Measurements from ENCODE around the gene ULK2.
"Not testable (repeated sequence)": the region's sequence is repeated elsewhere in the genome, so short reads cannot be mapped to it uniquely, and the experiment has no call there.

Gene ULK2

GRCh38 chr17:19766421-19767270 lies 101.1 kb downstream of the ULK2 start:
- peak; percentile 76 for DNase-seq (ENCODE audit: low spot score)

- DNase-seq (ENCODE audit: low spot score): no peak
These were observed 101.7 kb downstream of the ULK2 start for GRCh38 chr17:19766016-19766415.

- not testable (repeated sequence) for DNase-seq (ENCODE audit: low spot score)
These were observed 103.7 kb downstream of the ULK2 start for GRCh38 chr17:19763991-19764390.

GRCh38 chr17:19763416-19763815 lies 104.3 kb downstream of the ULK2 start:
- DNase-seq (ENCODE audit: low spot score): no peak

GRCh38 chr17:19762515-19762961 lies 105.2 kb downstream of the ULK2 start:
- peak; percentile 78 for DNase-seq (ENCODE audit: low spot score)

GRCh38 chr17:19760746-19761145 lies 107.0 kb downstream of the ULK2 start:
- DNase-seq (ENCODE audit: low spot score): no peak

- DNase-seq (ENCODE audit: low spot score): no peak
These were observed 107.9 kb downstream of the ULK2 start for GRCh38 chr17:19759568-19760549.

- DNase-seq (ENCODE audit: low spot score): no peak
These were observed 110.1 kb downstream of the ULK2 start for GRCh38 chr17:19757536-19758180.

- no peak for DNase-seq (ENCODE audit: low spot score)
These were observed 111.2 kb downstream of the ULK2 start for GRCh38 chr17:19756546-19756945.

- no peak for DNase-seq (ENCODE audit: low spot score)
These were observed 111.8 kb downstream of the ULK2 start for GRCh38 chr17:19755821-19756510.

- DNase-seq (ENCODE audit: low spot score): no peak
These were observed 112.3 kb downstream of the ULK2 start for GRCh38 chr17:19755392-19755791.

GRCh38 chr17:19753661-19754463 lies 113.9 kb downstream of the ULK2 start:
- no peak for DNase-seq (ENCODE audit: low spot score)

- no peak for DNase-seq (ENCODE audit: low spot score)
These were observed 114.7 kb downstream of the ULK2 start for GRCh38 chr17:19753051-19753509.

GRCh38 chr17:19752216-19753050 lies 115.3 kb downstream of the ULK2 start:
- DNase-seq (ENCODE audit: low spot score): no peak

- no peak for DNase-seq (ENCODE audit: low spot score)
These were observed 116.9 kb downstream of the ULK2 start for GRCh38 chr17:19750835-19751234.

- no peak for DNase-seq (ENCODE audit: low spot score)
These were observed 117.6 kb downstream of the ULK2 start for GRCh38 chr17:19750020-19750572.

- DNase-seq (ENCODE audit: low spot score): no peak
These were observed 118.9 kb downstream of the ULK2 start for GRCh38 chr17:19748807-19749193.

GRCh38 chr17:19747829-19748806 lies 119.6 kb downstream of the ULK2 start, which contains the start of gene ALDH3A1:
Gene ALDH3A1 (minus strand): TSS chr17:19748298. CDS start chr17:19745129, 3,169 bp downstream.
- DNase-seq (ENCODE audit: low spot score): no peak
